Measurements from ENCODE around the gene IPMK. TPM values are rescaled to one million over a fixed set of nuclear protein-coding genes. Genes with fewer than 3 reads are reported as not detected.

IPMK gene
- total and polyA plus RNA-seq, 9 of the 15 experiments (the other 6 are each of a cell fraction or from before 2014, with no cell fraction given): 0.98 to 4.4 (median 2.7) TPM

DNA sequence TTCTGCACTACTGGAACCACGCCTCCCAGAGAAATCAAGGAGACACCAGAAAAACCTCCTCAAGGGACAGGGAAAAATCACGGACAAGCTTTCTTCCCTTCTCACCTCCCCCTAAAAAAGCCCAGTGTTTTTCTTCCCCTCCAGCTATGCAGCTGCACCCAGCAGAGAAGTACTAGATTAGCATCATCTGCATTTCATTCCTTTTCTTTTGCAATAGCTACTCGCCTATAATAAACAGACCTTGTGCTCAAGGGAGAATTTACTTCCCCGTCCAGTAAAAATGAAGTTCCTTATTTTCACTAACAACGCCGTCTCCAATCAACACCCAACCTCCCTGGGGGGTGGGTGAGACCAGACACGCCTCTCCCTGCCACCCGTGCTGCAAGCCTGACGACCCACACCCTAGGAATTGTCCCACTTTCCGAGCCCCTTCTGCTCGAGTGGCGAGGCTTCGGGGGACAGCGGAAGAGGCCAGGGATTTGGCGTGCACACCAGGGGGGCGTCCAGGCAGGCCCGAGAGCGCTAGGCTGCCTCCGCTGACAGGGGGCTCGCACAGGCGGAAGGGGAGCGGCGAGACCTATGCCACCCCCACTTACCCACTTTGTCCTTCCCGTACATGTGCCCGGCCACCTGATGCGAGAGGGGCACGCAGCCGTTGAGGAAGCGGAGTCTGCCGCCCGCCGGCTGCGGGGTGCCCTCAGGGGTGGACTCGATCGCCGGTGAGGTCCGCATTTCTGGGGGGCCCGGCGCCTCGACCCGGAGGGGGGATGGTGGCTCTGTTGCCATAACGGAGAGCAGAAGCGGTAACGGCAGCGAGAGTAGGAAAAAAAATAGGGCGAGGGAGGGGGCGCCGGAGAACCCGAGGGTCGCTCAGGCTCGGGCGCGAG, 625 bp downstream of the IPMK start (continued):
- TF ChIP-seq FOS (IDR thresholded peaks at IDR 0.05; ENCODE audit: extremely low read depth, insufficient read length): no peak
- no peak for TF ChIP-seq PYGO2 (tag; IDR thresholded peaks at IDR 0.05)
- no peak for TF ChIP-seq CREB1 (IDR thresholded peaks at IDR 0.05)
- TF ChIP-seq CREB1 (CRISPR knock-in tag; IDR thresholded peaks at IDR 0.05): no peak
- TF ChIP-seq ZNF639 (CRISPR knock-in tag; conservative IDR thresholded peaks at IDR 0.05 in 1 of 2, IDR thresholded peaks at IDR 0.05 in 1 of 2): peak in 1 of 2 experiments; percentile 53; a peak in 1 of 4 replicates
- TF ChIP-seq ZNF561 (CRISPR knock-in tag; conservative IDR thresholded peaks at IDR 0.05): no peak
- TF ChIP-seq ETS2 (tag; IDR thresholded peaks at IDR 0.05; ENCODE audit: borderline replicate concordance, poor library complexity, severe bottlenecking): no peak
- peak; percentile 93 for TF ChIP-seq RBBP5 (IDR thresholded peaks at IDR 0.05; ENCODE audit: borderline replicate concordance, insufficient read depth, low read length, poor library complexity, severe bottlenecking)
- no peak for TF ChIP-seq NBN (IDR thresholded peaks at IDR 0.05; ENCODE audit: low read depth)
- TF ChIP-seq, protein P1, sequence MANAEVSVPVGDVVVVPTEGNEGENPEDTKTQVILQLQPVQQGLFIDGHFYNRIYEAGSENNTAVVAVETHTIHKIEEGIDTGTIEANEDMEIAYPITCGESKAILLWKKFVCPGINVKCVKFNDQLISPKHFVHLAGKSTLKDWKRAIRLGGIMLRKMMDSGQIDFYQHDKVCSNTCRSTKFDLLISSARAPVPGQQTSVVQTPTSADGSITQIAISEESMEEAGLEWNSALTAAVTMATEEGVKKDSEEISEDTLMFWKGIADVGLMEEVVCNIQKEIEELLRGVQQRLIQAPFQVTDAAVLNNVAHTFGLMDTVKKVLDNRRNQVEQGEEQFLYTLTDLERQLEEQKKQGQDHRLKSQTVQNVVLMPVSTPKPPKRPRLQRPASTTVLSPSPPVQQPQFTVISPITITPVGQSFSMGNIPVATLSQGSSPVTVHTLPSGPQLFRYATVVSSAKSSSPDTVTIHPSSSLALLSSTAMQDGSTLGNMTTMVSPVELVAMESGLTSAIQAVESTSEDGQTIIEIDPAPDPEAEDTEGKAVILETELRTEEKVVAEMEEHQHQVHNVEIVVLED (CRISPR knock-in tag; IDR thresholded peaks at IDR 0.05): no peak
- TF ChIP-seq MCM2 (IDR thresholded peaks at IDR 0.05; ENCODE audit: low read depth): no peak
- TF ChIP-seq IRF2 (CRISPR knock-in tag; IDR thresholded peaks at IDR 0.05): no peak
- TF ChIP-seq, protein P2, sequence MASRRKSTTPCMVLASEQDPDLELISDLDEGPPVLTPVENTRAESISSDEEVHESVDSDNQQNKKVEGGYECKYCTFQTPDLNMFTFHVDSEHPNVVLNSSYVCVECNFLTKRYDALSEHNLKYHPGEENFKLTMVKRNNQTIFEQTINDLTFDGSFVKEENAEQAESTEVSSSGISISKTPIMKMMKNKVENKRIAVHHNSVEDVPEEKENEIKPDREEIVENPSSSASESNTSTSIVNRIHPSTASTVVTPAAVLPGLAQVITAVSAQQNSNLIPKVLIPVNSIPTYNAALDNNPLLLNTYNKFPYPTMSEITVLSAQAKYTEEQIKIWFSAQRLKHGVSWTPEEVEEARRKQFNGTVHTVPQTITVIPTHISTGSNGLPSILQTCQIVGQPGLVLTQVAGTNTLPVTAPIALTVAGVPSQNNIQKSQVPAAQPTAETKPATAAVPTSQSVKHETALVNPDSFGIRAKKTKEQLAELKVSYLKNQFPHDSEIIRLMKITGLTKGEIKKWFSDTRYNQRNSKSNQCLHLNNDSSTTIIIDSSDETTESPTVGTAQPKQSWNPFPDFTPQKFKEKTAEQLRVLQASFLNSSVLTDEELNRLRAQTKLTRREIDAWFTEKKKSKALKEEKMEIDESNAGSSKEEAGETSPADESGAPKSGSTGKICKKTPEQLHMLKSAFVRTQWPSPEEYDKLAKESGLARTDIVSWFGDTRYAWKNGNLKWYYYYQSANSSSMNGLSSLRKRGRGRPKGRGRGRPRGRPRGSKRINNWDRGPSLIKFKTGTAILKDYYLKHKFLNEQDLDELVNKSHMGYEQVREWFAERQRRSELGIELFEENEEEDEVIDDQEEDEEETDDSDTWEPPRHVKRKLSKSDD (conservative IDR thresholded peaks at IDR 0.05; ENCODE audit: low read length): no peak
- no peak for TF ChIP-seq POLR3G (IDR thresholded peaks at IDR 0.05; ENCODE audit: extremely low read depth, insufficient read length, insufficient replicate concordance)
- TF ChIP-seq CHCHD3 (CRISPR knock-in tag; IDR thresholded peaks at IDR 0.05): no peak
- no peak for TF ChIP-seq HMG20A (CRISPR knock-in tag; conservative IDR thresholded peaks at IDR 0.05)
- no peak; the same call in 1 of the 2 replicates for TF ChIP-seq RAD51 (IDR thresholded peaks at IDR 0.05; ENCODE audit: borderline replicate concordance, low read depth)
- peak; percentile 44; the same call in 1 of the 2 replicates for TF ChIP-seq USF1 (CRISPR knock-in tag; IDR thresholded peaks at IDR 0.05)
- TF ChIP-seq TAF7 (tag; IDR thresholded peaks at IDR 0.05): no peak
